Measurements from ENCODE around the gene RHCE. TPM values are rescaled to one million over a fixed set of nuclear protein-coding genes. Genes with fewer than 3 reads are reported as not detected.
"Not testable (repeated sequence)": the region's sequence is repeated elsewhere in the genome, so short reads cannot be mapped to it uniquely, and the experiment has no call there.

Gene RHCE
- total RNA-seq, 1 donor from 2014 or later, result not detected

DNA sequence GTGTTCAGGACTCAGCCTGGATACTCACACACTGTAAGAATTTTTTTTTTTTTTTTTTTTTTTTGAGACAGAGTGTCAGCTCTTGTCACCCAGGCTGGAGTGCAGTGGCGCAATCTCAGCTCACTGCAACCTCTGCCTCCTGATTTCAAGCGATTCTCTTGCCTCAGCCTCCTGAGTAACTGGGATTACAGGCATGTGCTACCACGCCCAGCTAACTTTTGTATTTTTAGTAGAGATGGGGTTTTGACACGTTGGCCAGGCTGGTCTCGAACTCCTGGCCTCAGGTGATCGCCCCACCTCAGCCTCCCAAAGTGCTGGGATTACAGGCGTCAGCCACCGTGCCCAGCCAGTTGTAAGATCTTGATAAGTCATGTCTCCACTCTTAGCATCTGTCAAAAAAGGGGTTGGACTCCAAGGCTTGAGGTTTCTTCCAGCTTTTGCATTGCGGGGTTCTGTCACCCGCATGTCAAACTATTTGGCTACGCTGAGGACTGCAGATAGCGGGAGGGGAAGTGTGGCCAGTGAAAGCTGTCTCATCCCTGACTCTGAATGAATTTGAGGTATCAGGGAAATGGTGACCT is 50.8 kb downstream of the RHCE start:
- not testable (repeated sequence) for H3K4me3 Mint-ChIP-seq (ENCODE audit: low read depth); DNase-seq (ENCODE audit: low spot score, unreplicated experiment); H3K9me3 Mint-ChIP-seq (ENCODE audit: low read depth); H3K36me3 Mint-ChIP-seq (ENCODE audit: insufficient read depth); H3K27ac Mint-ChIP-seq; H3K27me3 Mint-ChIP-seq; H3K4me1 Mint-ChIP-seq (ENCODE audit: low read depth)

DNA sequence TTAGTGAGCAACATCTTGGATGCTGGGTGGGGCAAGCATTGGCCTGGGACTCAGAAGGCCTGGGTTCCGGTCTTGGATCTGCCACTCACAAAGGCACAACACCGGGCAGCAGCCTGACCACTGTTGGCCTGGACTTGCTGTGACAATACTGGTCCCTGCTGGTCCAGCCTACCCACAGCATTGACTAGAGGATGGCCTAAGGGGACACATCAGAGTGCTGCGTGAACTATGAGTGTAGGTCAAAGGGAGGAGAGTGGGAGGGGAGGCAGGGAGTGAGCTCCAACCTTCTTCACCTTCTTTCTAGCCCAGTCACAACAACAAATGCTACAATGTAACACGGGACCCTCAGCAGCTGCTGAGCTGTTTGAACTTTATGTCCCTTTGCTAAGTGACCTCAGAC is 51.4 kb downstream of the RHCE start:
- Mint-ChIP-seq H3K9me3 (ENCODE audit: low read depth) (no peaks in the 10 kb centered on the region), H3K27me3 (no peaks in the 10 kb centered on the region), H3K4me1 (ENCODE audit: low read depth) (peaks cover 6% of the 10 kb centered on the region), H3K36me3 (ENCODE audit: insufficient read depth) (no peaks in the 10 kb centered on the region), H3K27ac (no peak overlapping the region), H3K4me3 (ENCODE audit: low read depth) (no peak overlapping the region)
- DNase-seq (ENCODE audit: low spot score, unreplicated experiment), result no peak
- TF ChIP-seq, protein P1, sequence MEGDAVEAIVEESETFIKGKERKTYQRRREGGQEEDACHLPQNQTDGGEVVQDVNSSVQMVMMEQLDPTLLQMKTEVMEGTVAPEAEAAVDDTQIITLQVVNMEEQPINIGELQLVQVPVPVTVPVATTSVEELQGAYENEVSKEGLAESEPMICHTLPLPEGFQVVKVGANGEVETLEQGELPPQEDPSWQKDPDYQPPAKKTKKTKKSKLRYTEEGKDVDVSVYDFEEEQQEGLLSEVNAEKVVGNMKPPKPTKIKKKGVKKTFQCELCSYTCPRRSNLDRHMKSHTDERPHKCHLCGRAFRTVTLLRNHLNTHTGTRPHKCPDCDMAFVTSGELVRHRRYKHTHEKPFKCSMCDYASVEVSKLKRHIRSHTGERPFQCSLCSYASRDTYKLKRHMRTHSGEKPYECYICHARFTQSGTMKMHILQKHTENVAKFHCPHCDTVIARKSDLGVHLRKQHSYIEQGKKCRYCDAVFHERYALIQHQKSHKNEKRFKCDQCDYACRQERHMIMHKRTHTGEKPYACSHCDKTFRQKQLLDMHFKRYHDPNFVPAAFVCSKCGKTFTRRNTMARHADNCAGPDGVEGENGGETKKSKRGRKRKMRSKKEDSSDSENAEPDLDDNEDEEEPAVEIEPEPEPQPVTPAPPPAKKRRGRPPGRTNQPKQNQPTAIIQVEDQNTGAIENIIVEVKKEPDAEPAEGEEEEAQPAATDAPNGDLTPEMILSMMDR (IDR thresholded peaks at IDR 0.05; ENCODE audit: unreplicated experiment), result no peak

DNA sequence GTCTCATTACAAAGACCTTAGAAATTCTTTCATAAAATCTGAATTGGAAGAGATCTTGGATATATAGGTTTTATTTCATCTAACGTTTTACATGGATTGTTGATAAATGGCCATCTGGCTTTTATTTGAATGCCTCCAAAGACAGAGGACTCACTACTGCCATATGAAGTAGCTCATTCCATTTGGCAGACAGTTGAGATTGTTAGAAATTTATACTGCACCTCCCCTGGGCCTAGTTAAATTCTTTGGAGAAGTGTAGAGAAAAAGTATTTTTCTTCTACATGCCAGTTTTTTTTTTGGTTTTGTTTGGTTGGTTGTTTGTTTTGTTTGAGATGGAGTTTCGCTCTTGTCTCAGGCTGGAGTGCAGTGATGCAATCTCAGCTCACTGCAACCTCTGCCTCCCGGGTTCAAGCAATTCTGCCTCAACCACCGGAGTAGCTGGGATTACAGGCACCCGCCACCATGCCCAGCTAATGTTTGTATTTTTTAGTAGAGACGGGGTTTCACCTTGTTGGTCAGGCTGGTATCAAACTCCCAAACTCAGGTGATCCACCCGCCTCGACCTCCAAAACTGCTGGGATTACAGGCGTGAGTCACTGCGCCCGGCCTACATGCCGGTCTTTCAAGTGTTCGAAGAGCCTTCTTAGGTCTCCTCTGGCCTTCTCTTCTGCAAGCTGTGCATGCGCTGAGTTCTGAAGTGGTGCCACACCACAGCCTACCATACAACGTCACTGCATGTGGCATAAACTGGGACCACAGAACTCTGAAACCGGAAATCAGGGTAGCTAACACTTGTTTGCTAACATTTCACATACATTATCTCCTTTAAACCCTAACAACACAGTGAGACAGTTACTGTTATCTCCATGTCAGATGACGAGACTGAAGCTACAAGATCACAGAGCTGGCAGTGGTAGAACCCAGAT is 57.7 kb downstream of the RHCE start:
- not testable (repeated sequence) for H3K4me3 Mint-ChIP-seq (ENCODE audit: low read depth); DNase-seq (ENCODE audit: low spot score, unreplicated experiment); H3K9me3 Mint-ChIP-seq (ENCODE audit: low read depth); H3K4me1 Mint-ChIP-seq (ENCODE audit: low read depth); H3K27me3 Mint-ChIP-seq; H3K27ac Mint-ChIP-seq
- H3K36me3 Mint-ChIP-seq (ENCODE audit: insufficient read depth), result peaks cover 13% of the 10 kb centered on the region

DNA sequence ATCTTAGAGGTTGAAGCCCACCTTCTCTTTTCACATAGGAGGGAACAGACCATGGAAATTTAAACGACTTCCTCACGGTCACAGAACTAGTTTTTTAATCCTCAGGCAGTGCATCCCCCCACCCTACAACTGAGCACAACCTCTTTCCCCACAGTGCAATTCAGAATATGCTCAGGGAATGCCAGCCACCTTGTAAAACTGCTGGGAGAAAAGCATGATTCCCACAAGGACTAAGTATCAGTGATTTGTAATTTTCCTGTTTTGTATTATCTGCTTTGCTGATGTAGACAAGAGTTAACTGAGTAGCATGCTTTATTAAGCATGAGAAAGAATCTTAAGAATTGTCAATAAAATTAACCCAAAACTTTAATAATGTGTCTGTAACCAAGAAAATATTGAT is 58.7 kb downstream of the RHCE start:
- TF ChIP-seq, protein P1 (IDR thresholded peaks at IDR 0.05; ENCODE audit: unreplicated experiment), result no peak
- Mint-ChIP-seq H3K9me3 (ENCODE audit: low read depth) (no peaks in the 10 kb centered on the region), H3K27ac (no peak overlapping the region), H3K4me1 (ENCODE audit: low read depth) (no peaks in the 10 kb centered on the region), H3K36me3 (ENCODE audit: insufficient read depth) (peaks cover 13% of the 10 kb centered on the region), H3K4me3 (ENCODE audit: low read depth) (no peak overlapping the region), H3K27me3 (no peaks in the 10 kb centered on the region)
- DNase-seq (ENCODE audit: low spot score, unreplicated experiment), result no peak

DNA sequence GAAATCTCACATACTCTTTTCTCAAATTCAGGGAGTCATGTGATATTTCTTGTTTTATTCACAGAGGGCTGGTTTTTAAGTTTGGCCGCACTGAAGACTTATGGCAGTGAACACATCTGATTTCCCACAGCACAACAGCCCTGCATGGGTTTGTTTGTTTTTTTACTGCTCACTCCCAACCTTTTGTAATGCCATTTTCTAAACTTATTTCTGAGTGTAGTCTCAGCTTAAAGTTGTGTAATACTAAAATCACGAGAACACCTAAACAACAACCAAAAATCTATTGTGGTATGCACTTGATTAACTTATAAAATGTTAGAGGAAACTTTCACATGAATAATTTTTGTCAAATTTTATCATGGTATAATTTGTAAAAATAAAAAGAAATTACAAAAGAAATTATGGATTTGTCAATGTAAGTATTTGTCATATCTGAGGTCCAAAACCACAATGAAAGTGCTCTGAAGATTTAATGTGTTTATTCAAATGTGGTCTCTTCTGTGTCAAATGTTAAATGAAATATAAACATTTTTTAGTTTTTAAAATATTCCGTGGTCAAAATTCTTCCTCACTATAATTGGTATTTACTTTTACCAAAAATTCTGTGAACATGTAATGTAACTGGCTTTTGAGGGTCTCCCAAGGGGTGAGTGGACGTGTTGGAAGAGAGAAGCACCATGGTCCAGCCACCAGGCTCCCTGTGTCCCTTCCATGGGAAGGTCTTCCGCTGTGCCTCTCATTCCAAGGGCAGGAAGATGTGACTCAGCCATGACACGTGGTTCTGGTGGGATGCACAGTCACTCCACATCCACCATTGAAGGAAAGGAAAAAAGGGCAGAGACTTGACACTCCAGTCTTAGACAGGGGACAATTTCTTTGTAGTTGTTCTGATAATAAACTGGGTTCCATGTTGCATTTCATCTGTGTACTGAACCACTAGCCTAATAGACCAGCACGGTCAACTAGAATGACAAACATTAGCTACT is 59.7 kb downstream of the RHCE start:
- Mint-ChIP-seq H3K27me3 (no peaks in the 10 kb centered on the region), H3K4me3 (ENCODE audit: low read depth) (no peak overlapping the region), H3K9me3 (ENCODE audit: low read depth) (no peaks in the 10 kb centered on the region), H3K27ac (no peak overlapping the region), H3K36me3 (ENCODE audit: insufficient read depth) (peaks cover 18% of the 10 kb centered on the region), H3K4me1 (ENCODE audit: low read depth) (no peaks in the 10 kb centered on the region)
- TF ChIP-seq, protein P1 (IDR thresholded peaks at IDR 0.05; ENCODE audit: unreplicated experiment), result no peak
- no peak for DNase-seq (ENCODE audit: low spot score, unreplicated experiment)

DNA sequence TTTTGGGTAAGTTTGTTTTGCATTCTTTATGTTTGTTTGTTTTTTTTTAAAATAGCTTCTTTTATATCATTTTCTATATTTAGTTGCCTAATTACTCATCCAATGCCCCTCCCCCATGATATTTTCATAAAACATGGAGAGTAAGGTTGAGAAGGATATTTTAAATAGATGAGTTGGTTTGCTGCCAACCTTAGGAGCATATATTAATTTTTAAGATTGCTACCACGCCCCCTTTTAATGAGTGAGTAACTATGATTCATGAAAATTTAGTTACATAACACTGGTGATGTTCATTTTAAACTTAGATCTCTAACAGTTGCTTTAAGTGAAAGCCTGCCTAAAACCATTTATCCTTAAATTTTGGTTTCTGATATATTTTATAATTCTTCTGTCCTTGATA is 63.8 kb downstream of the RHCE start:
- no peaks in the 10 kb centered on the region for H3K4me1 Mint-ChIP-seq (ENCODE audit: low read depth)

More for the DNA sequence above, 63.8 kb downstream of the RHCE start:
- Mint-ChIP-seq H3K9me3 (ENCODE audit: low read depth) (no peaks in the 10 kb centered on the region), H3K36me3 (ENCODE audit: insufficient read depth) (peaks cover 24% of the 10 kb centered on the region), H3K27me3 (no peaks in the 10 kb centered on the region), H3K4me3 (ENCODE audit: low read depth) (no peak overlapping the region), H3K27ac (no peak overlapping the region)
- DNase-seq (ENCODE audit: low spot score, unreplicated experiment), result no peak
- TF ChIP-seq, protein P1 (IDR thresholded peaks at IDR 0.05; ENCODE audit: unreplicated experiment), result no peak
